NK-92 (cell line): ENCODE data around the gene CKMT2.

Source experiments
- DNase-seq: peaks from one replicate; lab custom pipeline; 2025; ENCODE audit not compliant: unreplicated experiment; lab: John Stamatoyannopoulos, UW

The CKMT2 gene

DNA sequence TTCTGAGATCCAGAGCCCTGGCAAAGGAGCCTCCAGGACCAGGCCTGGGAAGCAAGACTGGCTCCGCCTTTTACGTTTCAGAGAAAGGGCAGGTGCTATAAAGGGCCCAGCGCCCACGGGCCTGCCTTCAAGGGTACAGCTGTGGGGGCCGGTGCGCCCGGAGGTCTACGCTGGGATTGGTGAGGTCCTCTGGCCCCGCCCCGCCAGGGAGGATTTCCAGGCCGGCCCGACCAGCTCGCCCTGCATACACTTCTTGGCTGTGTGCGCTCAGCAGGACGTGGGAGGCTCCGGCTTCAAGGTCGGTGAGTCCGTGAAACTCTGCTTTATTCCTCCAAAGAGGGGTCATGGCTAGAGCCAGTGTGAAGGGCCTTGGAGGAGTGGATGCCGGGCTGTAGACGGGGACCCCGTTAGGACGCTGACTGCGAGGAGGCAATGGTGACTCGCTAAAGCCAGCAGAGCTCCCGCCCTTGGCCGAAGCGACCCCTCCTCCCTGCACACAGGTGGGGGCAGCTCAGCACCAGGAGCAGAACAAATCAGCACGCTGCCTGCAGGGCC, at the start of gene CKMT2:
CKMT2 (plus strand) TSS at position 243 of the 555 bp plus-strand sequence. CDS start 17,811 bp downstream, outside the sequence.
- no peak for DNase-seq

DNA sequence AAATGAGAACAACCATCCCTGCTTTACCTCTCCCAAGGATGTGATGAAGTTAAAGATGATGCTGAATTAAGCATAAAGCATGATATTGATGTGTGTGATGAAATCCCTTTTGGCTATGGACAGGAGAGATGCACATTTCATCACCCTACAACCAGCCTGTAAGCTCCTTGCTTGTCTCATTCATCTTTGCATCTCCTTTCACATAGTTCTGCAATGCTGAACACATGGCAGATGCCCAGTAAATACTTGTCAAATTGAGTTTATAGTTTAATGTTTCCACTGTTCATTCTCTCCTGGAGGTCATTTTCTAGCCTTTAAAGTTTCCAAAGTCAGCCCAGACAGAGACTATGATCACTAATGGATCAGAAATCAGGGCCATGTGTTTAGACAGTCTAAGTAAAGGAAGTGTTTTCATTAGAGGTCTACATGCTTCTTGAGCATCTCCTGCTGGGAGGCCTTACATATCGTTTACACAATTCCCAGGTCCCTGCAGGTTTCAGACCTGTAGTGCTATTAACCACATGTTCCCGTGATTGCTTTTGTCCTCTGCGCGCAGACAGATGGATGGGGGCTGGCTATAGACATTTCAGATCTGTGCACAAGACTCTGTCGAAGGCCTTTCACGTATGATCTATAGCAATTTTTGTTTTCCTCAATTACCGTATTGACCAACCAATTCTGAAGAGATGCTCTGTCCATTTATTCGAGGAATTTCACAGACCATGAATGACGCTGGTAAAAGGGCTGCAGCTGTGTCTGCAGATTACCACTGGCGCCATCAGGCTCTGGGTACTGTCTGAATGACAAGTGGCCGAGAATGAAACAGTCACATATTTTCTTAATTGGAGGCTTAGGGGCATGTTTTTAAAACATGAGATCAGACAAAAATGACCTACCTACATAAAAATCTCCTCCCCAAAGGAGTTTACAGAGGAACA, 49.0 kb upstream of the CKMT2 start:
- DNase-seq: no peak

DNA sequence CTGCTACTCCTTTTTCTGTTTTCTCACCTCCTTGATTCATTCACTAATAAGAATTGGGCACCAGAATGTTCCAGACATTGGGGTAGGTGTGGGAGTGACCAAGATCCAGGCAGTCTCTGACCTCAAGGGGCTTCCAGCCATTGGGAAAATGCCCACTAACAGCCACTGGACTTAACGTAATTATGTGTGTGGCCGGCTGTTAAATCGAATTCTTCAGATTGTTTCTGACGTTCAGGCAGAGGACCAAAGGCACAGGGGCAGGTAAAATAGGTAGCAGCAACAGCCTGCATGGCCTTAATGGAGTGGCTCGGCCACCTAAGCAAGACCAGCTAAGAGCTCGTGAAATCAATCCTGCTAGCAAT, 48.4 kb upstream of the CKMT2 start:
- no peak for DNase-seq

DNA sequence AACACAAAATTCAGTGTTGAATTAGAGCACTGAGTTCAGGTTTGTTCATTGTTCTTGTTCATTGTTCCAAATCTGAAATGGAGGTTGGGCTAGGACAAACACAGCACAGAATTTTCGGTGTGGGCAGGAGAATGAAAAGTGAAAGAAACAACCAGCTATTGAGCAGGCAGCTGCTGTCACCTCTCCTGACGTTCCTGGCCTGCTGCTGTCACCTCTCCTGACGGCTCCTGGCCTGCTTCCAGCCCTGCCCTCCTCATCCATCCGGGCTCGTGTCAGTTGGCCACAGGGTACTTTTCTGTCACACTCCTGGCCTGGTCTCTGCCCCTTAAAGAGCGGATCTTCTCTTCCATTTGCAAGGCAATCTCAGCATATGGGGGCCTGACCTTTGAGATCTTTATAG, 45.2 kb upstream of the CKMT2 start:
- no peak for DNase-seq

DNA sequence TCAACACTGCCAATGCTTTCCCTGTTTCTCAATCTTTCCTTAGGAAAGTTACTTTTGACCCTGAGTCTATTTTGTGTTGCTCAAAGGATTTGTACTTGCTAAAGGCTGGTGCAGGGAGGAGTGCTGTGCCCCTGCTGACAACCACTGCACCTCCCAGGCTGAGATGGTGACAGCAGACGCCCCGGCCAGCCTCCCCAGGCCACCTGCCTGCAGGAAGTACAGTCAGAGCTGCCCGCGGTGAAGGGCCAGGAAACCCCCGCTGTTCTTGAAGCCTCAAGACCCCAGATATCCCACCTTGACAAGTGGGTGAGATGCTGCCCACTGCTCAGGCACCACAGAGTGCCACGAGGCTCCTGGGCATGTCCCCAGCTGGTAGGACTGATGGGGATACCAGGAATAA, 44.2 kb upstream of the CKMT2 start:
- no peak for DNase-seq

GRCh38 chr5:81189875-81190498, 43.1 kb upstream of the CKMT2 start:
- DNase-seq: no peak

DNA sequence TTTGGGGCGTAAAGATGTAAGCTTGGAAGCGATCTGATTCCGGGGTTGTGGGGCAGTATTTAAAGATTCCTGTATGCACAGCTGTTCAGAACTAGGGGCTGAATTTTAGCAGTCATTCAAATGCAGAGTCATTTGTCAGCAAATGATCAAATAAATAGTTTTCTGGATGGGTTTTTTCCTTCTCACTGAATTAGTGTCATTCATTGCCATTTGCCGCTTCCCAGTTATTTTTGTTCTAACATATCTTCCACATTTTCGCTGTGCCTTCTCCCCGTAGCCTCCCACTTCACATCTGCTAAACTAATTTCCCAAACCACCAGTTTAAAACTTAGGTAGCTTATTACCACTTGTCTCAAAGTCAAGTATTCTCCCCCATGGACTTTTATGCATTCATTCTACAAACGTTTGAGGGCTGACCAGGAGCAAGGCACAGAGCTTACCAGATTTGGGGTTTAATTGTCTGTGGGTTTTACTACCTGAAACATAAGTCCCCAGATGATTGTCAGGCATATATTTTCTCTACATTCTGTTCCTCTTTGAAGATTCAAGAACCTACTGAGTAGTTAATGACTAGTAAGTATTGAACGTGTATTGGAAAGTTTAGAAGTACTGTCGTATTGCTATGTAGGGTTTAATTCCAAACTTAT, 41.3 kb upstream of the CKMT2 start:
- no peak for DNase-seq

- DNase-seq: no peak
Measured at GRCh38 chr5:81192373-81192750, 40.8 kb upstream of the CKMT2 start.

DNA sequence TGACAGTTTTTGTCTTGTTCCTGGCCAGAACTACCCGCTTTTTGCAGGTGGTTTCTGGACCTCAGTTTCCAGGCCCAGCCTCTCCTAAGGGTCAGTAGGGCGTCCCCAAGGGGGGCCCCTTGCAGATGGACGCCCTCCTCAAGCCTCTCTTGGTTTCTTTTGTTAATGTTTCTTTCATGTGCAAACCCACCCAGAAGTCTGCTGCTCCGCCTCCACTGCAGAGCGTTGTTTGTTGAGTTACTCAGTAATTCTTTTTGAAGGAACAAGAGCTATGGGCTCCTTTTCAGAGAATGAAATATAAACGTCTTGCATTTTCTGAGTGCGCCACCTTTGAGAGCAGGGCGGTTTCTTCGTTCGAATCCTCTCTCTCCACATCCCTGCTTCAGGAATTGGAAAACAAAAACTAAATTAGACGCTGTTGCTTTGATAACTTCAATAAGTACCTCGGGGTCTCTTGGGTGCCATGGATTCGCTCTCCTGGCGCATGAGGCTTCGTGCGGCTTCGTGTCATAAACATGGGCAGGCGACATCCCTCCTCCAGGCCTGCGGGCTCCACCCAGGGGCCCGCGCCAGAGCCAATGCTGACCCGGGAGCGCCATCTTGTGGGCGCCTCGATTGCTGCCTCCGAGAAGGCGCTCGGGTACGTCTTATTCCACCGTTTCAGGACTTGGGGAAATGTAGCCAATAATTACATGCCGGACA, 38.3 kb upstream of the CKMT2 start:
- no peak for DNase-seq

DNA sequence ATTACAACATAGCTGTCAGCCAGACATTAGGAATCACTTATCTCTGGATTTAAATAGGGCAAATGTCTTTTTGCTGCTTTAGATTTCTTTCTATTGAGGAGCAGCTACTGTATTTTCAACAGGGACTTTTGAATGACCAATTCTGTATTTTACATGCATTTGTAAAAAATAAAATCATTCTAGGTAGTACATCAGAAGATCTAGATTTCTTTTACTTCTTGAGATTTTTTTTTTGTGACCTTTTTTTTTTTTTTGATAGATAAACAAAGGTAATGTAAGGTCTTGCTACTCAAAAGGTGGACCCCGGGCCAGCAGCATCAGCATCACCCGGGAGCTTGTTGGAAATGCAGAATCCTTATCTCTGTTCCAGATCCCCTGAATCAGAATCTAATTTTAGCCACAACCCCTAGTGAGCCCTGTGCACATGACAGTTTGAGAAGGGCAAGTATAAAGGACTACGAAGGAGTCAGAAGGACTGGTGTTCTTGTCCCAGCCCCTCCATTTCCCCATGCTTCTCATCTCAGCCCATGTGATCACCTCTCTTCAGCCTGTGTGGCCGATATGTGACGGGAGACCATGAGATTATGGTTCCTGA, 37.7 kb upstream of the CKMT2 start:
- DNase-seq: no peak

GRCh38 chr5:81202655-81203054, 30.5 kb upstream of the CKMT2 start:
- DNase-seq: no peak

DNA sequence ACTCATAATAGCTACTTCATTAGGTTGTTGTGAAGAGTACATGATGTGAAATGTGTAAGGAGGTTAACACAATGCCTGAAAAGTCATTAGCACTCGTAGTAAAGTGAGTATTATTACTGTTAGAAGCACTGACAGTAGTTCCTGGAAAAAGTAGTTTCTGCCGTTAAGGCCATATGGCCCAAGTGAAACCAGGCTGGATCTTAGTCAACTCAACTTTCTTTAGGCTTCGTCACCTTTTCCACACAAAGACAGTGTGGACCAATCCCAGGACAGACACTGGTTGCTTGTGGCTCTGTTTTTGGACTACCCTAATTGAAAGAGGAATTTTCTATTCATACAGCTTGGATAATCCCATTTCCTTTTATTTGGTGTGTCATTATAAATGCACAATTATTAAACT, 29.4 kb upstream of the CKMT2 start:
- DNase-seq: no peak

GRCh38 chr5:81204205-81204604, 28.9 kb upstream of the CKMT2 start:
- DNase-seq: no peak

DNA sequence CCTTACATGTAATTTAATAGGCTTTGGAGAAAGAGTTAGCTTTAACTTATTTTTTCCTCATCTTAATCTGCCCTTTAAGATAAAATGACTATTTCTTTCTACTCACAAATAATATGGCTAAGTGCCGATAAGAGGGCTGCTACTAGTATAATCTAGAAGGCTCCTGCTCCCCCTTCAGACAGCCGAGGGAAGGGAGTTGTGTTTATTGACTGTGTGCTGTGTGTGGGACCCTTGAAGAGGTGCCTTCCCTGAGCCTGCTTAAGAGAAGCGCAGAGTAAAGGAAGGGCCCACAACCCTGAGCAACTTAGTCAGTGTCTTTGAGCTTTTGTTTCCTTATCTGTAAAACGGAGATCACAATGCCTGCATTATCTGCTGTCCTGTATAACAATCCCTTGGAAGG, 28.1 kb upstream of the CKMT2 start:
- DNase-seq: no peak

DNA sequence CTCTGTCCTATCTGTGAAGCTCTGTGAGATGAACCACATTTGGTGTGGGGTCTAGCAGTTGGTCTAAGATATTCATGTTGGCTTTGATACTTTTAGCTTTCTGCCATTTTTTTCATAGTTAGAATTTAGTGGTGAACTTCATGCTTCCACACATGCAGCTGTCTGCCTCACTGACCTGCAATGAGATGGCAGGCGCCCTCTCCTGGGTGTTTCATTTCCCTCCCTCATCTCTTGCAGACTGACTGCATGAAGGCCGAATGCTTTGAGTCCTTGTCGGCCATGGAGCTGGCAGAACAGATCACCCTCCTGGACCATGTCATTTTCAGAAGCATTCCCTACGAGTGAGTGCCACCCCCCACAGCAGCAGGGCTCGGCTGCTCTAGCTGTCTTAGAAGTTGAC, 26.1 kb upstream of the CKMT2 start:
- no peak for DNase-seq

DNA sequence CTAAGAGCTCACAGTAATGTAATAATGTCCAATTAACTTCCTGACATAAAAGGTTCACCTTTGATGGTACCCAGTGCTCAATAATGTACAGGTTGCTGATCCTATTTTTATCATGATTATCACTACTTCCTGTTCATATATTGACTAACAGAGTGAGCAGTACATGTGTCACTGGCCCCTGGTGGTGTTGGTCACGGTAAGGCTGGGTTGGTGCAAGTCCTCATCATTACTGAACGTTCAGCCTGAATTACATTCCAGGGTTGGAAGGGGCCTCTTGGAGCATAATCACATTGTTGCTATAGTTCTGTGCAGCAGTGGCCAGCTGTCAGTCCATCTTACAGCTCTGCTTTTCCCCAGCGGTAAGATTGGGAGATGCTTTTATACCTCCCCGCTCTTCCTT, 24.2 kb upstream of the CKMT2 start:
- no peak for DNase-seq

GRCh38 chr5:81209386-81209785, 23.7 kb upstream of the CKMT2 start:
- no peak for DNase-seq

GRCh38 chr5:81209869-81210493, 23.1 kb upstream of the CKMT2 start:
- no peak for DNase-seq

DNA sequence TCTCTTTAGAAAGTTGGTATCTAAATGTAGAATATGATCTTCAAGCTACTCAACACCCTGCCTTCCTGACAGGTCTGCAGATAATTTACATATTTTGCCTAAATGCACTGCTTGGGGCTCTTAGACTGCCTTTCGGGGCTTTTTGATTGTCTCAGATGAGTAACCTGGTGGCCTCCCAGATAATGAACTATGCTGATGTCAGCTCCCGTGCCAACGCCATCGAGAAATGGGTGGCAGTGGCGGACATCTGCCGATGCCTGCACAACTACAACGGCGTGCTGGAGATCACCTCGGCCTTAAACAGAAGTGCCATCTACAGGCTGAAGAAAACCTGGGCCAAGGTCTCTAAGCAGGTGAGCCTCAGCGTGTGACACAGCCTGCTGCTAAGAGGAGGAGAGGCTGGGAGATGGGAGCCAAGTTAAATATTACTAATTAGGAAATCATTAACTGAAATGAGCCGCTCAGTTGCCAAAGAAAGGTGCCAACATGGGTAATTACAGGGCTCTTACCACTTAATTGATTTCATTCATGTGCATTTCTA, 20.8 kb upstream of the CKMT2 start:
- DNase-seq: no peak

- no peak for DNase-seq
Measured at GRCh38 chr5:81213070-81213469, 20.1 kb upstream of the CKMT2 start.
